H1 (cell line): ENCODE measurements around the gene PVALB. TPM values are rescaled to one million over a fixed set of nuclear protein-coding genes. Genes with fewer than 3 reads are reported as not detected.

ENCODE experiments used
- CTCF ChIA-PET: fragments of 300-600 bp; sonication (Branson Sonifier 250); formaldehyde crosslinking; loops from one replicate; lab custom pipeline; 2021; ENCODE audit not compliant: partially characterized antibody; lab: Charles Lee
- POLR2A ChIA-PET: fragments of 300-600 bp; sonication (Branson Sonifier 250); formaldehyde crosslinking; loops from one replicate; lab custom pipeline; 2021; ENCODE audit warnings: inconsistent platforms; ENCODE audit not compliant: partially characterized antibody; lab: Charles Lee
- DNase-seq, 2 experiments: peaks; one replicate each; pipeline versions ENCODE4 v3.0.0 to v3.0.0-alpha.2; 2010 to 2022; ENCODE audit warnings: low spot score in 2 of 2, low read depth in 1 of 2, mixed read lengths in 1 of 2
- FAIRE-seq: peaks from 2 replicates; lab custom pipeline; 2011; peaks lifted over from hg19 to GRCh38; lab: Jason Lieb, UNC
- H2AFZ ChIP-seq: 2 replicates; pipeline ENCODE4 v1.8.1; 2012; ENCODE audit warnings: low read length, inconsistent platforms
- H2AK5ac ChIP-seq: 2 replicates; pipeline ENCODE4 v1.6.1; 2013; ENCODE audit warnings: low read depth, low read length
- H2BK120ac ChIP-seq: replicated peaks from 2 replicates; pipeline ENCODE3; 2013; ENCODE audit warnings: low read depth, low read length, inconsistent platforms
- H2BK12ac ChIP-seq: 2 replicates; pipeline ENCODE4 v1.6.1; 2013; ENCODE audit warnings: low read depth, low read length
- H2BK15ac ChIP-seq: 2 replicates; pipeline ENCODE4 v1.6.1; 2013; ENCODE audit warnings: low read length
- H2BK20ac ChIP-seq: 2 replicates; pipeline ENCODE4 v1.6.1; 2013; ENCODE audit warnings: low read length
- H2BK5ac ChIP-seq: 2 replicates; pipeline ENCODE4 v1.6.1; 2013; ENCODE audit warnings: low read depth, low read length
- H3K14ac ChIP-seq: 2 replicates; pipeline ENCODE4 v1.6.1; 2013; ENCODE audit warnings: inconsistent platforms; ENCODE audit not compliant: insufficient read length
- H3K18ac ChIP-seq: 2 replicates; pipeline ENCODE4 v1.6.1; 2013; ENCODE audit warnings: low read length; ENCODE audit errors: extremely low read depth
- H3K23ac ChIP-seq: 2 replicates; pipeline ENCODE4 v1.6.1; 2013; ENCODE audit warnings: inconsistent platforms; ENCODE audit not compliant: insufficient read length
- H3K23me2 ChIP-seq: 2 replicates; pipeline ENCODE4 v1.6.1; 2013; ENCODE audit warnings: low read depth, low read length
- H3K27ac ChIP-seq: 2 replicates; pipeline ENCODE4 v1.6.1; 2011; ENCODE audit warnings: low read depth, low read length, inconsistent platforms
- H3K27me3 ChIP-seq, 4 experiments: replicated peaks in 1 of 4; 1 replicate in 1 of 4; 2 replicates in 3 of 4; pipeline versions ENCODE4 v1.6.1 to v1.8.1; 2011 to 2013; ENCODE audit warnings: low read length in 3 of 4, mild to moderate bottlenecking in 3 of 4, inconsistent platforms in 2 of 4, mixed read lengths in 2 of 4, moderate library complexity in 1 of 4; ENCODE audit not compliant: control insufficient read depth in 3 of 4, insufficient read depth in 3 of 4; ENCODE audit errors: extremely low read depth in 1 of 4
- H3K36me3 ChIP-seq, 4 experiments: 2 replicates each; pipeline versions ENCODE4 v1.6.1 to v1.8.1; 2011 to 2013; ENCODE audit warnings: mild to moderate bottlenecking in 4 of 4, low read length in 3 of 4, moderate library complexity in 2 of 4, control low read depth in 1 of 4, inconsistent platforms in 1 of 4; ENCODE audit not compliant: insufficient read depth in 4 of 4, control insufficient read depth in 2 of 4
- H3K4ac ChIP-seq: replicated peaks from 2 replicates; pipeline ENCODE3; 2013; ENCODE audit warnings: low read length, low read depth, mixed read lengths, inconsistent platforms; ENCODE audit not compliant: insufficient read length
- H3K4me1 ChIP-seq, 4 experiments: replicated peaks in 1 of 4; 1 replicate in 1 of 4; 2 replicates in 3 of 4; pipeline versions ENCODE4 v1.6.1 to v1.8.1; 2011 to 2013; ENCODE audit warnings: low read length in 3 of 4, inconsistent platforms in 2 of 4, mixed read lengths in 1 of 4; ENCODE audit not compliant: insufficient read depth in 4 of 4, control insufficient read depth in 3 of 4
- H3K4me2 ChIP-seq, 2 experiments: 2 replicates each; pipeline versions ENCODE4 v1.6.1 to v1.8.1; 2011 to 2013; ENCODE audit warnings: low read depth in 2 of 2, low read length in 2 of 2, control low read depth in 1 of 2, inconsistent platforms in 1 of 2, mild to moderate bottlenecking in 1 of 2; ENCODE audit not compliant: insufficient read depth in 1 of 2
- H3K4me3 ChIP-seq, 4 experiments: fragments of 200-600, 300-600 bp in 1 of 4; sonication (generic), shearing (Covaris generic), sonication (Bioruptor Twin) in 1 of 4; 2 replicates each; pipeline versions ENCODE4 v1.5.1 to v1.8.1; 2011 to 2016; ENCODE audit warnings: low read length in 4 of 4, low read depth in 3 of 4, control low read depth in 2 of 4, inconsistent platforms in 2 of 4, mild to moderate bottlenecking in 2 of 4, mixed read lengths in 1 of 4, moderate library complexity in 1 of 4; ENCODE audit not compliant: insufficient read depth in 2 of 4; ENCODE audit errors: extremely low read depth in 1 of 4
- H3K56ac ChIP-seq: replicated peaks from 2 replicates; pipeline ENCODE3; 2013; ENCODE audit warnings: low read depth, mild to moderate bottlenecking, mixed read lengths, low read length, inconsistent platforms; ENCODE audit not compliant: insufficient read length
- H3K79me1 ChIP-seq: 2 replicates; pipeline ENCODE4 v1.6.1; 2013; ENCODE audit warnings: low read depth, low read length, control low read depth
- H3K79me2 ChIP-seq, 2 experiments: 2 replicates each; pipeline versions ENCODE4 v1.6.1 to v1.8.1; 2012 to 2013; ENCODE audit warnings: low read length in 2 of 2, mild to moderate bottlenecking in 2 of 2, inconsistent platforms in 1 of 2; ENCODE audit not compliant: insufficient read depth in 2 of 2, control insufficient read depth in 1 of 2
- H3K9ac ChIP-seq, 4 experiments: replicated peaks in 1 of 4; 1 replicate in 1 of 4; 2 replicates in 3 of 4; pipeline versions ENCODE4 v1.6.1 to v1.8.1; 2011 to 2013; ENCODE audit warnings: low read depth in 3 of 4, low read length in 3 of 4, control low read depth in 2 of 4, mild to moderate bottlenecking in 2 of 4, moderate library complexity in 2 of 4, inconsistent platforms in 1 of 4; ENCODE audit errors: extremely low read depth in 1 of 4
- H3K9me3 ChIP-seq, 2 experiments: 2 replicates each; pipeline versions ENCODE4 v1.6.1 to v1.8.1; 2012 to 2013; ENCODE audit warnings: mild to moderate bottlenecking in 2 of 2, moderate library complexity in 2 of 2, control low read depth in 1 of 2, inconsistent platforms in 1 of 2, low read depth in 1 of 2, low read length in 1 of 2, mixed read lengths in 1 of 2; ENCODE audit not compliant: insufficient read depth in 2 of 2
- H4K20me1 ChIP-seq, 2 experiments: replicated peaks in 1 of 2; 2 replicates each; pipeline versions ENCODE3 to v1.8.1; 2011 to 2013; ENCODE audit warnings: inconsistent platforms in 2 of 2, low read length in 2 of 2, mild to moderate bottlenecking in 1 of 2; ENCODE audit not compliant: insufficient read depth in 2 of 2, control insufficient read depth in 1 of 2
- H4K5ac ChIP-seq: 2 replicates; pipeline ENCODE4 v1.6.1; 2013; ENCODE audit warnings: low read length, low read depth, mixed read lengths, inconsistent platforms; ENCODE audit not compliant: insufficient read length
- H4K8ac ChIP-seq: 2 replicates; pipeline ENCODE4 v1.8.0; 2013; ENCODE audit warnings: mild to moderate bottlenecking, moderate library complexity, low read length, inconsistent platforms; ENCODE audit not compliant: insufficient read depth; ENCODE audit errors: extremely low read depth
- H4K91ac ChIP-seq: replicated peaks from 2 replicates; pipeline ENCODE3; 2013; ENCODE audit warnings: low read length, mixed read lengths, inconsistent platforms; ENCODE audit not compliant: insufficient read length
- POU5F1 ChIP-seq: IDR thresholded peaks from 2 replicates; pipeline ENCODE4 v1.6.1; 2011; ENCODE audit warnings: low read depth, mild to moderate bottlenecking, low read length, moderate library complexity
- SAP30 ChIP-seq: fragments of 300-600 bp; sonication (generic); IDR thresholded peaks from 2 replicates; pipeline ENCODE4 v1.7.1; 2012; ENCODE audit warnings: low read length, moderate library complexity, mild to moderate bottlenecking, inconsistent platforms; ENCODE audit not compliant: insufficient read depth, insufficient replicate concordance
- SIRT6 ChIP-seq: IDR thresholded peaks from one replicate; pipeline ENCODE4 v1.7.1; 2012; ENCODE audit warnings: low read length, inconsistent platforms
- TBP ChIP-seq: IDR thresholded peaks from 2 replicates; pipeline ENCODE4 v1.6.1; 2011; ENCODE audit warnings: low read depth, low read length, improper control_type of control experiment
- polyA plus RNA-seq, 7 experiments: library from polyadenylated mRNA; depleted of rRNA in 3 of 7; stranded (reverse) in 5 of 7; unstranded in 2 of 7; fragments of >200 nt in 5 of 7; fragments of 200-250 nt in 2 of 7; gene quantifications; 1 replicate in 5 of 7; 2 replicates in 1 of 7; 4 replicates in 1 of 7; pipeline versions ENCODE4 v1.2.1 to v1.2.3, GENCODE V29; 2011 to 2013; ENCODE audit warnings: missing spikeins in 2 of 7, mixed read lengths in 2 of 7
- total RNA-seq: library from RNA; stranded (reverse); fragmentation: NEBNext Ultra II Directional; extraction: Animal tissue kit (Norgen Biotek cat#: 25700); gene quantifications from 2 replicates; pipeline ENCODE4 v1.2.1, GENCODE V29; 2021

Gene PVALB
- total and polyA plus RNA-seq, 2 of the 8 experiments (the other 6 are each of a cell fraction or from before 2014, with no cell fraction given), result 1.7 to 5.4 TPM

GRCh38 chr22:36831206-36831605 lies 14.4 kb upstream of the PVALB start:
- H3K4ac ChIP-seq, result no peak overlapping the region
- no peak overlapping the region for H2AK5ac ChIP-seq
- H4K20me1 ChIP-seq, result no peaks in the 10 kb centered on the region
- H3K4me3 ChIP-seq, result no peak overlapping the region
- no peaks in the 10 kb centered on the region; a peak in 1 of 7 replicates for H3K27me3 ChIP-seq
- no peak overlapping the region for H4K5ac ChIP-seq
- no peaks in the 10 kb centered on the region for H3K9me3 ChIP-seq
- no peaks in the 10 kb centered on the region for H3K79me1 ChIP-seq
- no peak overlapping the region for H3K27ac ChIP-seq
- POLR2A ChIA-PET, result interaction anchor here (2.3 kb wide), 1 partner anchor 13 kb away, joined by 6 read pairs; no protein-coding TSS in a partner anchor
- H2BK12ac ChIP-seq, result no peak overlapping the region
- H2BK120ac ChIP-seq, result no peak overlapping the region
- no peak overlapping the region for H2BK20ac ChIP-seq
- no peak overlapping the region for H3K14ac ChIP-seq
- no peak overlapping the region for H4K8ac ChIP-seq
- no peak for FAIRE-seq
- no peaks in the 10 kb centered on the region for H3K4me1 ChIP-seq
- H3K4me2 ChIP-seq, result no peak overlapping the region
- no peak overlapping the region for H2BK5ac ChIP-seq
- H3K23ac ChIP-seq, result no peak overlapping the region
- H3K36me3 ChIP-seq, result no peaks in the 10 kb centered on the region
- CTCF ChIA-PET, result interaction anchor here (0.7 to 3.2 kb wide), 2 partner anchors 12 to 332 kb away, joined by 3 to 10 read pairs; no protein-coding TSS in a partner anchor
- peaks cover 2% of the 10 kb centered on the region; the same call in 1 of the 2 replicates for H3K23me2 ChIP-seq
- no peak overlapping the region for H2AFZ ChIP-seq
- no peak overlapping the region for H2BK15ac ChIP-seq
- no peak overlapping the region for H3K18ac ChIP-seq
- H3K79me2 ChIP-seq, result no peaks in the 10 kb centered on the region
- no peak overlapping the region for H3K56ac ChIP-seq
- TF ChIP-seq TBP (no peak), POU5F1 (no peak), SIRT6 (no peak), SAP30 (no peak)
- H4K91ac ChIP-seq, result no peak overlapping the region
- H3K9ac ChIP-seq, result no peak overlapping the region
- no peak for DNase-seq
